Uterus (tissue), 2 donors: ENCODE results near the gene C19orf44.

Experiments
- CTCF ChIP-seq, 4 experiments: fragments of 200-600 bp in 2 of 4; fragments of 450-650 bp in 2 of 4; sonication (generic) in 2 of 4; IDR thresholded peaks; one replicate each; pipeline ENCODE4 v1.5.1; 2016 to 2019; ENCODE audit warnings: antibody characterized with exemption in 4 of 4, mild to moderate bottlenecking in 2 of 4, moderate library complexity in 1 of 4
- POLR2A ChIP-seq, 2 donors: fragments of 450-650 bp; IDR thresholded peaks; one replicate each; pipeline ENCODE4 v1.6.1; 2016; ENCODE audit warnings: antibody characterized with exemption in 2 of 2, mild to moderate bottlenecking in 1 of 2, moderate library complexity in 1 of 2

DNA sequence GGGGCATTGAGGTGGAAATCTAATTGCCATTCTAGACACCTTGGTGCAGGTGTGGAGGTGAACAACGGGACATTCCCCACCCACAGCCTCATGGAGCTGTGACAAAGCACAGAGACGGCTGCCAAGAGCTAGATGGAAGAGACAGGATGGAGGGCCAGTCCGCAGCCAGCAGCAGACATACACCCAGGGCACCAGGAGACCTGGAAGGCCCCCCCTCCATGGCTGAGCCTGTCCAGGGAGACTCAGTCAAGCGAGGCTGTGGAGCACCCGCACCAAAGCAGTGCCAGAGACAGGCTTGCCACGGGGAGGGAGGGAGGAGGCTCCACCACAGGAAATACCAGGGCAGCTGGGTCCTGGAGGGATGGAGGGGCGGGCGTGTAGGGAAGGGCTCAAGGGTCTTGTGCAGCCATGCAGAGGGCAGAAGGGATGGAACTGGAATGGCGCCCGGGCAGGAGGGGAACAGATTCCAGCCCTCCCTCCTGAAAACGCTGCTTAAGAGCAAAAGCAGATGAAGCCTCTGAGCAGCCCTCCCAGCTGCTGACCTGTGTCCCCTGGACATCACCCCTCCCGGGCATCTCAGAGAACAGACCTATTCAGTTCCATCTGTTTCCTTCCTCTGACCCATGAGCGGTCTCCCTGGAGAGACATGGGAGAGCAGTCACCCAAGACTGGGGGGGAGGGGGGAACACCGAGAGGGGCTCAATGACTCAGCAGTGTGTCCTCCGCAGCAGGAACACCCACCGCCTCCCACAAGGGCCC, 38.8 kb upstream of the C19orf44 start:
- TF ChIP-seq CTCF (IDR thresholded peaks at IDR 0.05) (no peak), POLR2A (IDR thresholded peaks at IDR 0.05) (no peak)
